GM21723 (cell line): ENCODE results near the gene CAAP1.
"Not testable (repeated sequence)": the region's sequence is repeated elsewhere in the genome, so short reads cannot be mapped to it uniquely, and the experiment has no call there.

ENCODE experiments used
- ATAC-seq: cut with Tn5 transposase; IDR thresholded peaks from one replicate; pipeline ENCODE4 v1.9.1; 2021; ENCODE audit warnings: mild to moderate bottlenecking, moderate library complexity; ENCODE audit not compliant: unreplicated experiment

CAAP1 gene

DNA sequence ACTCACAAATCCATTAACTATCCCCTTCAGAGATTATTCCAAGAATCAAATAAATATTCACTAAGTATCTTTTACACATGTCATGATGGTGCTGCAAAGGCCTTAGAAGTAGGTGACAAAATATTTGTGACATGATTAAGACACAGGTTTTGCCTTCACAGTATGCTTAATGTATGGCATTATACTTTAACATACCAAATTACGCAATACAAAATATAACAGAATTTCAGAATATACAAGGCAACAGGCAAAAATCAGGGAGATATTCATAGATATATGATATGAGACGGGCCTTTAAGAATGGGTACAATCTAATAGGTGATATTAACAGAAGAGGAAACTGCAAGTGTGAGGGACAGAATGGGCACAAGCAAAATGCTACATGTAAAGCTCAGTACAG, 41.6 kb downstream of the CAAP1 start:
- no peak for ATAC-seq

DNA sequence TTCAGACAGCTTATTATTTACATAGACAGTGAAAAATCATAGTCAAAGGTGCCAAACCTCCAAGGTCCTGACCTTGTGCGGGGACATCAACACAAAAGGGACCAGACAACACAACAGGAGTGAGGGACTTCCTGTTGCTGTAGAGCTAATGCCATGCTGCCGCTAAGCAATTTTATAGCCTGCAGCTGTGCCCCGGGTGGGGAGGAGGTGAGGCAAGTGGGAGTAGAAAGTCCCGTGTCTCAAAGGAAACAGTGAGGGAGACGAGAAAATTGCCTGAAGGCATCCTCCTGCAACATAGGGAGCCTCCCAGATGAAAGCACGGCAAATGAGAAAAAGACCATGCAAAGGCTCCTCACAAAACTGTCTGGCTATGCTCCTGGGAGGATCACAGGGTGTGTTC, 58.8 kb downstream of the CAAP1 start:
- ATAC-seq: no peak

DNA sequence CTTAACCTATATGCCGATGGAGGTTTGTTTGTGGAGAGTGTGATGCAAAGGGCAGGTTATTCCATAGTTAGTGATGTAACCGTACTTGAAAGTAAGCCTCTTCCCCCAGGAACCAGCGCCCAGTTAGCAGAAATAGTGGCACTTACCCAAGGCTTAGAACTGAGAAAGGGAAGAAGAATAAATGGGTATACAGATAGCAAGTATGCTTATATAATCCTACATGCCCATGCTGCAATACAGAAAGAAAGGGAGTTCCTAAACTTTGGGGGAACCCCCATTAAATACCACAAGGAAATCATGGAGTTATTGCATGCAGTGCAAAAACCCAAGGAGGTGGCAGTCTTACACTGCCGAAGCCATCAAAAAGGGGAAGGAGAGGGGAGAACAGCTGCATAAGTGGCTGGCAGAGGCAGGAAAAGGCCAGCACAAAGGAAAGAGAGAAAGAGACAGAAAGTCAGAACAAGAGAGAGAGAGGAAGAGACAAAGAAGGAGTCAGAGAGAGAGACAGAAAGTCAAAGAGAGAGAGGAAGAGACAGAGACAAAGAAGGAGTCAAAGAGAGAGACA, 64.1 kb downstream of the CAAP1 start:
- ATAC-seq: not testable (repeated sequence)

DNA sequence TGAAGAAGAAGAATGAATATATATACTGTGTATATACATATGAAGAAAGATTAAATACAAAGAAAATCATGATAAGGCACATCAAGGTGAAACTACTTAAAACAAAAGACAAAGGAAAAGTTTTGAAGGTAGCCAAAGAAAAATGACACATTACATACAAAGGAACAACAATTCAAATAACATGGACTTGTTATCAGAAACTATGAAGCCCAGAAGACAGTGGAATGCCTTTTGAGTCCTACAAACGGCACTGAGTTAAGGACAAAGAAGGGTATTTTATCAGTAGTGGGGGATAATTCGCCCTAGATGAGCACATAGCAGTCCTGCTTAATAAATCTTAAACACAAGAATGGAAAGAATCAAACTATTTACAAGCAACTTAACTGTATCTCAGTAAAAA, 77.8 kb downstream of the CAAP1 start:
- no peak for ATAC-seq

DNA sequence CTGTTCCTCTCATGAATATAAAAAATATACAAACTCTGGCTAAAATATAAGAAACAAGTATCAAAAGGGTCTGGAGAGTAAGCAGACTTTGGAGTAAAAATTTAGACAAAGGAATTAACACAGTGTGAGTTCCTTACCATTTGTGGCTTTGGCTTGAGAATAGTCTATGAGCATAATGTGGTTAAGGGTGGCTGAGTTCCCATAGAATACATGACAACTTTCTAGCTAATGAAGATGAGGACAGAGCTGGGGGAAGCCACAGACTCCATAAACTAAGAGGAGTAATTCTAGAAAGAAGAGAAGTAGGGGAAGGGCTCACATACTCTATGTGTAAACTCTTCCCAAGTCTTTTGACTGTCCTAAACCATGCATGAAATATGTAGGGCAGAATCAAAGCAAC, 79.4 kb downstream of the CAAP1 start:
- ATAC-seq: no peak

DNA sequence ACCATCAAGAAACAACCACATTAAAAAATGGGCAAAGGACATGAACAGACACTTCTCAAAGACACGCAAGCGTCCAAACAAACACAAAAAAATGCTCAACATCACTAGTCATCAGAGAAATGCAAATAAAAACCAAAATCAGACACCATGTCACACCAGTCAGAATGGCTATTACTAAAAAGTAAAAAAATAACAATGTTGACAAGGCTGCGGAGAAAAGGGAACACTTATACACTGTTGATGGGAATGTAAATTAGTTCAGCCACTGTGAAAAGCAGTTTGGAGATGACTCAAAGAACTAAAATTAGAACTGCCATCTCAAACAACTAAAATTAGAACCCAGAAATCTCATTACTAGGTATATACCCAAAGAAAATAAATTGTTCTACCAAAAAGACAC, 80.4 kb downstream of the CAAP1 start:
- no peak for ATAC-seq

DNA sequence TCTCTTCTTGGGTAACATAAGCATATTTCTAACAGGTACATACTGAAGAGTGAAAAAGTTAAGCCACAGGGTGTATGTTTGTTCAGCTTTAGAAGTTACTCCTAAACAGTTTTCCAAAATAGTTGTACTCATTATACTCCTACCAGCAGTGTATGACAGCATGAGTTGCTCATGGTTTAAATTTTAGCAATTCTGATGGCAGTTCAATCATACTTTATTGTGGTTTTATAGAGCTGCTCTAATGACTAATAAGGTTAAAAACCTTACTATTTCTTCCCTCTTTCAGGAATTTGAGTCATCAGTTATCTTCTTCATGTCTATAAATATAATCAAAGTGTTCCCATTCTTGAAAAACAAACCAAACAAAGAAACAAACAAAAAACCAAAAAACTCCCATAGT, 81.5 kb downstream of the CAAP1 start:
- ATAC-seq: no peak

DNA sequence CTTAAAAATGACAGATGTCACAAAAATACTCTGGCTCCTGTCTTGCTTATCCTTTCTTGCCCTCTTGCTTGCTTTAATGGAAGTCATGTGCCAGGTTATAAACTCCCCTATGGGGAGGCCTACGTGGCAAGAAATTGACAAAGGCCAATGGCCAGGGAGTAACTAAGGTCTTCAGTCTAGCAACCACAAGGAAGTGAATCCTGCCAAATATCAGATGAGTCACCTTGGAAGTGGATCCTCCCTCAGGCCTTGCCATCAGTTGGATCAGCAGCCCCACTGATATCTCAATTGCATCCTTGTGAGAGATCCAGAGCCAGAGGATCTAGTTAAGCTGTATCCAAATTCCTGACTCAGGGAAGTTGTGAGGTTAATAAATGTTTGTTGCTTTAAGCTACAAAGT, 82.8 kb downstream of the CAAP1 start:
- ATAC-seq: no peak

DNA sequence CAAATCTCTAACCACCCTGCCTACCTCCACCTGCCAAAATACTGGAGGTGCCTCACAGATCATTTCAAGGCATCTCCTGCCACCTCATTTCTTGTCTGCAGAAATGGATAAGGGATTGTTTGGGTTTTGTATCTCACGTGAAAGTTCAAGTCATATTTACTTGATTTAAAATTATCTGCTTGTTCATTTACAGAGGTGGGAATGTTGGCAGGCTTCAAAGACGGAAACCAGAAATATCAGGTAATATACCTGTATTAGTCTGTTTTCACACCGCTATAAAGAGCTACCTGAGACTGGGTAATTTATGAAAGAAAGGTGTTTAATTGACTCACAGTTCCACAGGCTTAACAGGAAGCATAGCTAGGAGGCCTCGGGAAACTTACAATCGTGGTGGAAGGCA, 85.4 kb downstream of the CAAP1 start:
- no peak for ATAC-seq

DNA sequence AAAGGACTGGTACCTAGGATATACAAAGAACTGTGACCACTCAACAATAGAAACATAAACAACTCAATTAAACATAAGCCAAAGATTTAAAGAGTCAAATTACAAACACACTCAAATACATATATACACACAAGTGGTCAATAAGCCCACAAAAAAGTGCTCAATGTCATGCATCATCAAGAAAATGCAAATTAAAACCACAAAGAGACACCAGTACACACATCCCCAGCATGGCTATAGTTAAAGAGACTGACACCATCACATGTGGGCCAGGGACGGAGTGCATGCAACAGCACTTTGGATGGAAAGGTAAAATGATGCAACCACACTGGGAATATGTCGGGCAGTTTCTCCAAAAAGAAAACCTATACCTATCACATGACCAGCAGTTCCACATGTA, 89.7 kb downstream of the CAAP1 start:
- ATAC-seq: peak; percentile 47

DNA sequence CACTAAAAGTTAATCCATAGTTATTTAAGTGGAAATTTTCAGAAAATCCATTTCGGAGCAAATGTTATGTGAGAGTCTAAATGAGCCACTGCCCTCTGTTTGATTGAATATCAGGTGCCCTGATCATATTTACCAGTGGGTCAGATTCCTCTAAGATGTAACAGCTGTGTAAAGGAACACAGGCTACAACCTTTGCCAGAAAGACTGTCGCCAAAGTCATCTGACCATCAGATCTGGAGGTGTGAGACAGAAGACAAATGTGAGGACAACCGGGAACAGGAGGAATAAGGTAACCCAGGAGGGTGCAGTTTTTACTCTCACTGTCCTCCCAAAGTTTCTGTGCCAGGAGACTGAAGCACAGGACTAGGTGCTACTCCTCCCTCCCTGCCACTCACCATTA, 90.8 kb downstream of the CAAP1 start:
- ATAC-seq: no peak

DNA sequence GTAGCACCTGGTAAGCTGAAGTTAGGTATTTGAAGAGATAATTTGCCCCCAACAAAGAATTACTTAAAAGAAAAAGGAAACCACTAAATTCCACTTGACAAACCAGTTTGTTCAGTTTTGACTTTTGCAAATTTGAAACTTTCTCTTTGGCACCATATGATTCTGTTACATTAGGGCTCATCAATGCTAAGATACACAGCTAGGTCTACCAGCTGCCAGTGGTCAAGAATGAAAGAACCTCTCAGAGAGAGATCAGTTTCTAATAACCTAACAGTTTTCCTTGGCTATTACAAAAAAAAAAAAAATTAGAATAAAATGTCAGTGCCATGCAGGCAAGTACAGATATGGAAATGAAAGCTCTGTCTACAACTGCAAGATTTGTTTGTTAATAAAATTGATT, 92.3 kb downstream of the CAAP1 start:
- ATAC-seq: no peak

DNA sequence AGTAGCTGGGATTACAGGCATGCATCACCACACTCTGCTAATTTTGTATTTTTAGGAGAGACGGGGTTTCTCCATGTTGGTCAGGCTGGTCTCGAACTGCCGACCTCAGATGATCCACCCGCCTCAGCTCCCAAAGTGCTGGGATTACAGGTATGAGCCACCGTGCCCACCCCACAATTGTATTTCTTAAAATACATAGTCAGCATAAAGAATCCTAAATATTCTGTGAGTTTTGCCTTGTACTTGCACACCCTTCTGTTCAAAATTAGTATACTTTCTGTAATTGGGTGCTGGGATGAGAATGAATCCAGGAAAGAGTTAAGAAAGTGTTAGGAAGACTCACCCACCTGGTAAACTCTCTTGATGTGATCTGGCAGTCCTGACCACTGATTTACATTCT, 101.3 kb downstream of the CAAP1 start:
- ATAC-seq: no peak
